Transverse colon (tissue), 4 donors: ENCODE data around the gene PFDN5.

Source experiments
- CTCF ChIP-seq, 5 experiments: fragments of 200-600 bp in 3 of 5; fragments of 450-650 bp in 2 of 5; sonication (generic) in 3 of 5; IDR thresholded peaks; 1 replicate in 2 of 5; 2 replicates in 3 of 5; pipeline ENCODE4 v1.5.1; 2016 to 2017; ENCODE audit warnings: antibody characterized with exemption in 5 of 5, inconsistent platforms in 3 of 5, mild to moderate bottlenecking in 2 of 5, moderate library complexity in 1 of 5
- POLR2A ChIP-seq: fragments of 450-650 bp; IDR thresholded peaks from one replicate; pipeline ENCODE4 v1.6.1; 2016; ENCODE audit warnings: antibody characterized with exemption, mild to moderate bottlenecking, moderate library complexity
- POLR2AphosphoS5 ChIP-seq, 3 donors: sonication (generic); formaldehyde crosslinking; IDR thresholded peaks; one replicate each; pipeline ENCODE4 v1.6.1; 2016; ENCODE audit warnings: antibody characterized with exemption in 3 of 3

GRCh38 chr12:53298164-53298563, 2.8 kb downstream of the PFDN5 start:
- TF ChIP-seq POLR2AphosphoS5 (IDR thresholded peaks at IDR 0.05): no peak
- no peak for TF ChIP-seq CTCF (IDR thresholded peaks at IDR 0.05)
- no peak for TF ChIP-seq POLR2A
